Measurements from ENCODE around the gene SLC5A12.
A peak's percentile ranks its signal among the peaks of the same experiment; 100 is the strongest.
"Not testable (repeated sequence)": the region's sequence is repeated elsewhere in the genome, so short reads cannot be mapped to it uniquely, and the experiment has no call there.

Gene SLC5A12

GRCh38 chr11:26651916-26652315, 69.9 kb downstream of the SLC5A12 start:
- no peak for DNase-seq

DNA sequence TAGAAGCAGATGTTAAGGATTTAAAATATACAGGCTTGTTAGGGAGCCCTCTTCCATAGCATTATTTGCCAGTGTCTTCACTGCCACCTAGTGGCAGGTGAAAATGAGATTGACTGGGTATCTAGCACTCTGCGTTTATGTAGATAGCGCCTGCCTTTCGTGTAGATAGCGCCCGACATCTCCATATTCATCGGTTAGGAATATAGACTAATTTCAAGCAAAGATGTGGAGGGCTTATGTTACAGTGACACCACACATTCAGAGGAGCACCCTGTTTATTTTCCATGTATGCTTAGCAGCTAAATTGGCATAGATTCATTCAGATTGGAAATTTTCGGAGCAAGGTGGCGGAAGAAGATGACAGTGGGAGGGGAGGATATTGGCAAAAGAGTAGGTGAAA, 72.0 kb downstream of the SLC5A12 start:
- peak in 22 of 56 donors; percentile 1 to 47 (median 5) for DNase-seq

- not testable (repeated sequence) for DNase-seq
Measured at GRCh38 chr11:26643314-26643713, 78.5 kb downstream of the SLC5A12 start.

GRCh38 chr11:26632691-26633159, 89.1 kb downstream of the SLC5A12 start:
- no peak for DNase-seq

DNA sequence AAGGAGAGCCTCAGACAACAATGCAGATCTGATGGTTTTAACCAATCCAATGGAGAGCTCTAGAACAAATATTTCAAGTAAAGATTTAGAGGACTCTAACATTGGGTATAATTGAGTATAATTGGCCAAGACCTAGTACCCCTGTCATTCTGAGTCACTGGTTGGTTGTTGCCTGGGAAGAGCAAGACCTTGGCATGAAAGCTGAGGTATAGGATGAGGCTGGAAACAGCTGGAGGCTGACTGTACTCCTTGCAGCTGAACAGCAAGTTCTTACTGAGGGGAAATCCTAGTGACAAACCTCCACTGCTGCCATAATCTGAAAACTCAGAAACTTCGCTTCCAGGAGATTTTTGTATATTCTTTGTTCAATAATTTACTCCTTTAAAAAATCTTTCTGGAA, 95.5 kb downstream of the SLC5A12 start:
- no peak for DNase-seq

GRCh38 chr11:26623076-26623659, 98.7 kb downstream of the SLC5A12 start:
- DNase-seq: no peak

DNA sequence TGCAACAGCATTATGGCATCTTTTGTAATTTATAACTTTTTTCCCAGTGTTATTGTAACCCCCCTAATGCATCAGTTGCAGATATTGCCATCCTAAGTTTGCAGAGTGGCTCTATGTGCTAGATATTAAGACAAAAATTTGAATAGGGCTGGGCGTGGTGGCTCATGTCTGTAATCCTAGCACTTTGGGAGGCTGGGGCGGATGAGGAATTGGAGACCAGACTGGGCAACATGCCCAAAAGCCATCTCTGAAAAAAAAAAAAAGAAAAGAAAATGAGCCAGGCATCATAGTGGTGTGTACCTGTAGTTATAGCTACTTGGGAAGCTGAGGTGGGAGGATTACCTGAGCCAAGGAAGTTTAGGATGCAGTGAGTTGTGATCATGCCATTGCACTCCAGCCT, 99.7 kb downstream of the SLC5A12 start:
- no peak for DNase-seq

DNA sequence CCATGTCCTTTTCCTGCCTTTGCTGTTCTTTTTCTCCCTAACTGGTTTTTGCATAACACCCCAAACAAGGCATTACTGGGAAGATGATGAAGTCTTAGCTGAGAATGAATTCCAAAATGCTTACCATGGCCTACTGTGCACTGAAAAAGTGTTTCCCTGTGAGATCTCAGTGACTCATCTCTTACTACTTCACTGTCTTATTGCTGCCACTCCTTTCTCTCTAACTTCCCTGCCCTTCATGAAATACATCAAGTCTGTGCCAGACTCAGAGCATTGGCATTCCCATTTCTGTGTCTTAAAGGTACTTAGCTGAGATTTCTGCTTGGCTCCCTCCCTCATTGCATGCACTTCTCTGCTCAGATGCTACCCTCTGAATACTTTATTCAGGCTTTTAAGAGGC, 100.7 kb downstream of the SLC5A12 start:
- DNase-seq: peak in 2 of 56 donors; percentile 10 to 15

- DNase-seq: no peak
Measured at GRCh38 chr11:26620282-26621045, 101.4 kb downstream of the SLC5A12 start.

- no peak for DNase-seq
Measured at GRCh38 chr11:26618441-26618840, 103.4 kb downstream of the SLC5A12 start.

Measured in nucleus accumbens (tissue), 56 donors.